Activated CD8-positive, alpha-beta memory T cell treated with anti-CD3 and anti-CD28 coated beads for 24 hours (primary cell): Measurements from ENCODE around the gene SDK1.

ENCODE experiments used
- DNase-seq: peaks from one replicate; pipeline ENCODE4 v3.0.0-alpha.2; 2020

SDK1 gene

DNA sequence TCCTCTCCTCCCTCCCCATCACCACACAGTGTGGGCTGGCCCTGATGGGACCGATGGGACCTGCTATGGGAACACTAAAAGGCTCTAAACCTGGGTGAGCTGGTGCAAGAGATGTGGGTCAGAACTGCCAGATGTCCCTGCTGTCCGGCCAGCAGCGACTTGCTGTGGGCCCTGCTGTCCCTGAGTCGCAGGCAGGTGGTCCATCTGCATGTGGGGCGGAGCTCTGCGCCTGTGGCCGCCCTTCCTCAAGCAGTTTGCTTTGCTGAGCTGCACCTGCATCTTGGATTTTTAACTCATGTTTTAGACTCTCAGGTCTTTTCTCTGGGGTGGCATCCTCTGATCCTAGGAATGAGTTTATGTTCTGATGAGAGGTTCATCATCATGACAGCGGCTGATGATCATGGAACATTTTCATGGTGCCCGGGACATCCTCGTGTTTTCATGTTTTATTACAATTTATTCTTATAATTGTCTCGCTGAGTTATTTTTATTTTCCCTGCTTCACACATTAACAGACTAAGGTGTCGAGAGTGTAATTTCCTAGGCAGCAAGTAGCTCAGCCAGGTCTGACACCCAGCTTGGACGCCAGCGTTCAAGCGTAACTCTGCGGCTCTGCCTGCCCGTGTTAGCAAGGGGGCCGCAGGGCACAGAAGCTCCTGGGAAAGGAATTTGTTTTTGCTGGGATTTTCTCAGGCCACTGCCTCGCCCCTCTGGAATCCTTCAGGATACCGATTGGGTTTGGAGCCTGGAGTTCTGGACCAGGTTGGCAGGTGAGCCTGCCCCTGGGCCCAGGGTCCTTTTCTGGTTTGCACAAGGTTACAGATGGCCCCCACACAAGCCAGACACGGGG lies 765.8 kb downstream of the SDK1 start:
- DNase-seq, result peak; percentile 24

DNA sequence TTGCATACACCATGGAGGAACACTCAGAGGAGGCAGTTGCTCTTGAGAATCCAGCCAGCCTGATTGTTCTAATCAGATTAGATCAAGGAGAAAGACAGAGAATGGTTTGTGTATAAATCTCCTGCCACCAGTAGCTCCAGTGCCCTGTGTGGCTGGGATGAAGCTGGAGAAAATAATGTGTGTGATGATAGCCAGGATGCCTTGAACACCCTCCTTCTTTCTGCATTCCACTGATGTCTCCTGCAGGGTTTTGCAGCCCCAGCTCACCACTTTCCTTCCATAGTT lies 766.4 kb downstream of the SDK1 start:
- DNase-seq, result peak; percentile 21

DNA sequence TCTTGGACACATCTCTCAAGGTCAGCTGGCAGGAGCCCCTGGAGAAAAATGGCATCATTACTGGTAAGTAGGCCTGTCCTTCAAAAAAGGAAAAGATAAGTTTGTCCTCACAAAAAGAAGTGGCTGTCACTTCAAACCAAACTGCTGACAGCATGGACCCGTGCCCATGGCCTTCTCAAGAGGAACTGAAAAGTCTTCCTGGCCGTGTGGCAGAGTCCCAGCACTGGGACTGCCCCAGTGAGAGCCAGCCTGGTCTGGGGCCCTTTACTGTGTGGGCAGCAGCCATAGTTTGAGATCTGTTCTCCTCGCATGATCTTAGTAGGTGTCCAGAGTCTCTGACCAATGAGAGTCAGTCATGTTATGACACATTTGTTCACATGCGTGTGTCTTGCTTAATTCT lies 766.8 kb downstream of the SDK1 start:
- DNase-seq, result peak; percentile 30

- peak; percentile 13 for DNase-seq
Observed at GRCh38 chr7:4068286-4068685, 767.2 kb downstream of the SDK1 start.

DNA sequence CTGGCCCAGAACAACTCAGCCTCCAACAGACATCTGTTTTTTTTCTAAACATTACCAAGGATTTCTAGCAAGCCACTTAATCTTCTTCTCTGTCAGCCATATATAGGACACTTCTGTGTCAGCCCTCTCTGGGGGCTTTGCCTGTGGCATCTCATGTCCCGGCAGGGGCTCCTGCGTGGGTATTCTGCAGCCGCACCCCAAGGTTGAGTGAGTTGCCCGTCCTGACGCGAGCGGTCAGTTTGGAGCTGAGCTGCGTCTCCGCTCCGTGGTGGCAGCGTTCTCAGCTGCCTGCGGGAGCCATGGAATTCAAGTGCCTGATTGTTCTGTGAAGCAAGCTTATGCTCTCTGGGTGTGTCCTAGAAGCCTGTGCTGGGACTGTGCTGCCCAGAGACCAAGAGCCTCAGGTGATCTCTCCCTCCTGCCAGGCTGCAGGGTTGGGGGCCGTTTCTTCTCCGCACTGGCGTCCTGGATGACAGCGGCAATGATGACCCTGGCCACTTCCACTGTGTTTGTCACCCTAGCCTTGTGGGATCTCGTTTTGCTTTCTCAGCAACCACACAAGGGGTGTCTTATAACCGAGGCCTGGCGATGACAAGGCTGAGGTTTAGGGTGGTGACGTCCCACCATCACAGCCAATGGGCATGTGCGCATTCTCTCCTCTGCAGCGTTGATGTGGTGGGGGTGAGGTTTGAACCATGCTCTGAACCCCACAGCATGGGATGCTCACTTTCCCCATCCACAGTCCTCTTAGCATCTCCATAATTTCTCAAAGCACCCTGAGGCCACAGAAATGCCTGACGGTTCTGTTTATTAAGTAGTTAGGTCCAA lies 768.4 kb downstream of the SDK1 start:
- peak; percentile 26 for DNase-seq

- DNase-seq, result peak; percentile 17
Observed at GRCh38 chr7:4070214-4070613, 769.2 kb downstream of the SDK1 start.

DNA sequence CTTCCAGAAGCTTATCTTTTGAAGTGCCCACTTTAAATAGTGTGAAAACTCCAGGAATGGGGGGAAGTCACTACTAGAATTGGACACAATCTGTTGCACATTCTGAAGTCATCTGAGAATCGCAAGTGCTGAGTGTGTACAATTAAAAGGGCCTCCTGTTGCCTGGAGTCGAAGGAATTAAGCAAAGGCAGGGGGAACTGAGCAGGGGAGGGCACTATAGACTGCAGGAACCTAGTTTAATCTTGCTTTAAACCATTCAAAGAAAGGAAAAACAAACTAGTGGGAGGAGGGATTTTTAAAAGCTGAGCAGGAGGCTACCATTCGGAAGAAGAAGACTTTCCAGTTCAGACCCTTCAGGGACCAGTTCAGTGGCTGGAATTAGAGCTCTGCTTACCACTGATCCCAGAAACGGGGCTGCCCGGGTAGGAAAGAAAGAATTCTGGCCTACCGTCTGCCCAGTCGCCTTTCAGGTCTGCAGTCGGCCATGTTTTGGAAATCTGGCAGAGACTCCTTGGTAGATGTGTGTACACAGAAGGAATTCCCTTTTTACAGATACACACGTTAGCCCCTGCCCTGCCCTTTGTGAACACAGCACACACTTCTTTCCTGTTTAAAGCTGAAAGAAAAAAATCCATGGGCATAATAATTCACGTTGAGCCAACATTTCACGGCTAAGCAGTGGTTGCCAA lies 770.5 kb downstream of the SDK1 start:
- peak; percentile 32 for DNase-seq

- DNase-seq, result peak; percentile 32
Observed at GRCh38 chr7:4072161-4072925, 771.3 kb downstream of the SDK1 start.

DNA sequence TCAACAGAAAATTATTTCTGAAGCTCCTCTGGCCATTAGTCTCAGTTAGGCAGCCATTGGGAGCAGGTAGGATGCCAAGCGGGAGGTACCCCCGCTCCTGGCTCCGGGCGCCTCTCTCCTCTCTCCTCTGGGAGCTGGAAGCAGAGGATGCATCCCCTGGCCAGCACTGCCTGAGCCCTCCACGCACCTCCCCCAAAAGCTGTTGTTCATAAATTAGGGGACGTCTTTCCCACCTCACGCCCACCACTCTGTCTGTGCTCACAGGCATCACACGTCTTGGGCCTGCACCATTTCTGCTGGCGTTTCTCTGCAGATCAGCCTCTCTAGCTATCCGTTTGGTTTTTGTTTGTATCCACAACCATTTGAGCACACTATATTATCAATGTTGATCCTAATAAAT lies 772.0 kb downstream of the SDK1 start:
- peak; percentile 13 for DNase-seq

DNA sequence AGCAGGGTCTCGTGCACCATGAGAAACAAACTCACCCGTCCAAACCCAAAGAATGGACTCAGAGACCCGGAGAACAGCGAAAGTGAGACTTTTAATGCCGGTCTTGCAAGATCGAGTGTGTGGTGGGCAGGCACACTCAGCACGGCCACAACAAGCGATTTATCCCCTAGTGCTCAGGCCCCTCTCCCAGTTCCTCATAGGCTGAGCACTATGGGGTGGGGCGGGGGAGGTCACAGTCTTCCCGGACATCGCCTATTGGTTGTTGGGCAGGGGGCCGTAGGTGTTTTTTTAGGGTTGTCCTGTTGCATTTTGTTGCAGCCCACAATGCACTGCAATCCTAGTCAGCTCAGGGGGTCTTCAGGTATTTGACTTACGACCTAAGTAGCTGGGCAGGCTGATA lies 772.7 kb downstream of the SDK1 start:
- DNase-seq, result peak; percentile 15

- DNase-seq, result peak; percentile 21
Observed at GRCh38 chr7:4074407-4074806, 773.4 kb downstream of the SDK1 start.

GRCh38 chr7:4074994-4075393 lies 773.9 kb downstream of the SDK1 start:
- peak; percentile 9 for DNase-seq

DNA sequence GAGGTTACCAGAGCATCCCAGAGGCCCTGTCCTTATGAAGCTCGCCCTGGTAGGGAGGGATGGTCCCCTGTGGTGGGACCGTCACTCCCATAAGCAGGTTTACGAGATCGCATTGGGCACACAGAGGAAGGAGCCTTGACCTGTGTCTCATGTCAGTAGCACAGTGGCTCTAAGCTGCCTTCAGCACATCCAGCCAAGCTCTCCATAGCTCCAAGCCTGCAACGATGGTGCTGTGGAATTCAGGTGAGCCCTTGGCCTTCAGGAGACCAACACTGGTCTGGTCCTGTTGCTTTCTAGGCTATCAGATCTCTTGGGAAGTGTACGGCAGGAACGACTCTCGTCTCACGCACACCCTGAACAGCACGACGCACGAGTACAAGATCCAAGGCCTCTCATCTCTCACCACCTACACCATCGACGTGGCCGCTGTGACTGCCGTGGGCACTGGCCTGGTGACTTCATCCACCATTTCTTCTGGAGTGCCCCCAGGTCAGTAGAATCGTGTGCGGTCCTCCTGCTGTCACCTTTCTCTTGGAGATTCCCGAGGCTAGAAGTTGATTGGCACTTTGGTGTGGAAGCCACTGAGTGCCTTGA lies 775.7 kb downstream of the SDK1 start:
- DNase-seq, result no peak

DNA sequence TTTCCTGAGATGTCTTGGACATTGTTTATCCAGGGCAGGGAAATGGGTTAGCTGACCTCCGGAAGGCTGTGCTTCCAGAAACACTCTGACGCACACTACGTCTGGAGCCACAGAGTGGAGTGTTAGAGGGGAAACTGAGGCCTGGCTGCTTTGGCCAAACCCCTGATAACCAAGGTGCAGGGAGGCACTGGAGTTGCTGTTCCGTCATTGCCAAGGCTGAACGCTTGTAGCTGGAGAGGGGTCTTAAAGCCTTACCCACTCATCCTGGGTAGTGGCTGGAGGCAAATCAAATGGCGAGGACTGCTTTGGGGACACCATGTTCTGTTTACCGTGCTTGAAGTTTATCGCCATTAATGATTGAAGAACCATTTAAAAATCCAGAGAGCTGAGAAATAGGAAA lies 776.9 kb downstream of the SDK1 start:
- DNase-seq, result peak; percentile 21

GRCh38 chr7:4078580-4078979 lies 777.5 kb downstream of the SDK1 start:
- DNase-seq, result peak; percentile 7

DNA sequence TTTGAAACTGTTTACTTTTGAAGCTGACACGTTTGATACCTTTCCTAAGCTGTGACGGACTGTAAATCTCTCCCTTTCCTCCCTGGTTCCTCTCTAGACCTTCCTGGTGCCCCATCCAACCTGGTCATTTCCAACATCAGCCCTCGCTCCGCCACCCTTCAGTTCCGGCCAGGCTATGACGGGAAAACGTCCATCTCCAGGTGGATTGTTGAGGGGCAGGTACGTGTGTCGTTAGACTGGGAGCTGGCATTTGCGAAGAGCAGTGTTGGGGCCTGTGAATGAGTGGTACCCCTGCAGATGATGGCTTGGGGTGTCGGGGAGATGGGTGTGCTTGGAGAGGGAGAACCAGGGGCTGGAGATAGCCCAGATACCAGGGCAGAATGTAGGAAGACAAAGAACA lies 778.3 kb downstream of the SDK1 start:
- peak; percentile 30 for DNase-seq

- DNase-seq, result peak; percentile 9
Observed at GRCh38 chr7:4079956-4080355, 778.9 kb downstream of the SDK1 start.

- no peak for DNase-seq
Observed at GRCh38 chr7:4080954-4081353, 779.9 kb downstream of the SDK1 start.

DNA sequence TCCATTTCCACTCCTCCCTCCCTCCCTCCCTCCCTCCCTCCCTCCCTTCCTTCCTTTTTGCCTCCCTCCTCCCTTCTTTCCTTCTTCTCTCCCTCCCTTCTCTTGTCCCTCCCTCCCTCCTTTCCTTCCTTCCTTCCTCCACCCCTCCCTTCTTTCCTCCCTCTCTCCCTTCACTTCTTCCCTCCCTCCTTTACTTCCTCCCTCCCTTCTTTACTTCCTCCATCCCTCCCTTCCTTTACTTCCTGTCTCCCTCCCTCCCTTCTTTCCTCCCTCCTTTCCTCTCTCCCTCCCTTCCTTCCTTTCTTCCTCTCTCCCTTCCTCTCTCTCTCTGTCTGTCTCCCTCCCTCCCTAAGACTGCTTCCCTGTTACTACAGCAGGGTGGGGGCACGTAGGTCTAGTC lies 782.5 kb downstream of the SDK1 start:
- no peak for DNase-seq

GRCh38 chr7:4084271-4084670 lies 783.2 kb downstream of the SDK1 start:
- DNase-seq, result no peak

DNA sequence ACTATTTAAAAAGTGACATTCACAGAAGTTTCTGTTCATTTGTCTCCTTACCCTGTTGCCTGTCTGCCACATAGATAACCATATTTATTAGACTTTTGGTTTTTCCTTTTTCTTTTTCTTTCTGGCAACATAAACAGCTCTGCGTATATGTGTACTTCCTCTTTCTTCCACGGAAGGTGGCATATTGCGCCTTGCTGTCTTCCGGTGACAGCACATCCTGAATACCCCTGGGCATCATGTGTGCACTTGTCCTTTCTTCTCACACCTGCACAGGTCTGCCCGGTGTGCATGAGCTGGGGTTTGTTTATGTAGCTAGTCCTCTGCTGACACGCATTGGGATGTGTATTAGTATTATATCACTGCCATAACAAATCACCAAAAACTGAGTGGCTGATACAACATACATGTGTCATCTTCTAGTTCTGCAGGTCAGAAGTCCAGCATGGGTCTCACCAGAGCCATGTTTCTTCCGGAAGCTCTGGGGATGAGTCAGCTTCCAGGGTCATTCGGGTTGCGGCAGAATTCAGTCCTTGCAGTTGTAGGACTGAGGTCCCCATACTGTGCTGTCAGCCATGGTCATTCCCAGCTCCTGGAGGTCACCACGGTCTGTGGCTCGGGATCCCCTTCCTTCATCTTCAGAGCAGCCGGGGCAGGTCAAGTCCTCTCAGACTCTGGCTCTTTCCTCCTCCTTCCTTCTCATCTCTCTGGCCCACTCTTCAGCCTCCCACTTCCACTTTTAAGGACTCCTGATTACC lies 785.1 kb downstream of the SDK1 start:
- DNase-seq, result no peak

DNA sequence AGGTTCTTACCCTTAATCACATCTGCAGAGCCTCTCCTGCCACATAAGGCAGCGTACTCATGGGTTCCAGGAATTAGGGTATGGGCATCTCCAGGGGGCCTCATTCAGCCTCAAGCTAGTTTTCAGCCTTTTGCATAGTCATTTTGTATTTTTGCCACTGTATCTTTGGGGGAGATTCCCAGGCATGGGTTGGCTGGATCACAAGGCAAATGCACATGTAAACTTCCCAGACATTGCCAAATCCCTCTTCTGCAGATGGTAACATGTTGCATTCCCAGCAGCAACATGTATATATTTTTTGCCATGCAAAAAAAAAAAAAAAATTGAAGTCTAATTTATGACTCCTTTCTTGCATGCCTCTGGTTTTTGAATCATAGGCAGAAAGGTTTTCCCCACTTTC lies 785.7 kb downstream of the SDK1 start:
- no peak for DNase-seq
